ENCODE data around the gene SLC22A8. TPM values are rescaled to one million over a fixed set of nuclear protein-coding genes. Genes with fewer than 3 reads are reported as not detected.

Gene SLC22A8
- total and polyA plus RNA-seq, 2 donors (not counting 1 experiment from before 2014, with no cell fraction given): not detected

- TF ChIP-seq EZH2 (IDR thresholded peaks at IDR 0.05; ENCODE audit: low read length, missing control alignments) (no peak), CTCF (conservative IDR thresholded peaks at IDR 0.05 in 1 of 2, IDR thresholded peaks at IDR 0.05 in 1 of 2; ENCODE audit: low read depth in 1 of 2, low read length in 2 of 2) (no peak)
- Histone ChIP-seq H3K27me3 (ENCODE audit: control insufficient read depth, insufficient read depth, low read length) (no peaks in the 10 kb centered on the region), H3K27ac (ENCODE audit: insufficient read depth, low read length) (no peak overlapping the region), H3K36me3 (ENCODE audit: control insufficient read depth, insufficient read depth, low read length) (no peaks in the 10 kb centered on the region), H3K9ac (ENCODE audit: insufficient read depth, low read length) (no peak overlapping the region), H2AFZ (ENCODE audit: low read length) (no peak overlapping the region), H4K20me1 (ENCODE audit: control insufficient read depth, extremely low read depth, insufficient read depth, low read length) (no peaks in the 10 kb centered on the region), H3K9me3 (ENCODE audit: control insufficient read depth, insufficient read depth, low read depth, low read length) (no peaks in the 10 kb centered on the region), H3K4me2 (ENCODE audit: extremely low read depth, insufficient read depth, low read length) (no peak overlapping the region), H3K4me1 (ENCODE audit: control insufficient read depth, extremely low read depth, insufficient read depth, low read length) (no peaks in the 10 kb centered on the region), H3K4me3 (replicated peaks in 1 of 4; ENCODE audit: control extremely low read depth in 1 of 4, insufficient read depth in 1 of 4, low read depth in 3 of 4, low read length in 4 of 4) (no peak overlapping the region), H3K79me2 (ENCODE audit: control insufficient read depth, insufficient read depth, low read length) (no peaks in the 10 kb centered on the region)
- no peak for DNase-seq (ENCODE audit: low read depth in 2 of 2)
These were observed 6.8 kb upstream of the SLC22A8 start for GRCh38 chr11:63022441-63022840.

GRCh38 chr11:63020671-63021291 is 5.1 kb upstream of the SLC22A8 start:
- Histone ChIP-seq H3K9me3 (ENCODE audit: control insufficient read depth, insufficient read depth, low read depth, low read length) (no peaks in the 10 kb centered on the region), H3K79me2 (ENCODE audit: control insufficient read depth, insufficient read depth, low read length) (no peaks in the 10 kb centered on the region), H4K20me1 (ENCODE audit: control insufficient read depth, extremely low read depth, insufficient read depth, low read length) (no peaks in the 10 kb centered on the region), H3K9ac (ENCODE audit: insufficient read depth, low read length) (no peak overlapping the region), H3K4me3 (replicated peaks in 1 of 4; ENCODE audit: control extremely low read depth in 1 of 4, insufficient read depth in 1 of 4, low read depth in 3 of 4, low read length in 4 of 4) (no peak overlapping the region), H3K27me3 (ENCODE audit: control insufficient read depth, insufficient read depth, low read length) (no peaks in the 10 kb centered on the region), H3K4me1 (ENCODE audit: control insufficient read depth, extremely low read depth, insufficient read depth, low read length) (no peaks in the 10 kb centered on the region), H3K4me2 (ENCODE audit: extremely low read depth, insufficient read depth, low read length) (no peak overlapping the region), H2AFZ (ENCODE audit: low read length) (no peak overlapping the region), H3K27ac (ENCODE audit: insufficient read depth, low read length) (no peak overlapping the region), H3K36me3 (ENCODE audit: control insufficient read depth, insufficient read depth, low read length) (no peaks in the 10 kb centered on the region)
- DNase-seq (ENCODE audit: low read depth in 2 of 2): no peak
- TF ChIP-seq CTCF (conservative IDR thresholded peaks at IDR 0.05 in 1 of 2, IDR thresholded peaks at IDR 0.05 in 1 of 2; ENCODE audit: low read depth in 1 of 2, low read length in 2 of 2) (peak; percentile 14 to 35), EZH2 (IDR thresholded peaks at IDR 0.05; ENCODE audit: low read length, missing control alignments) (no peak)

- TF ChIP-seq CTCF (conservative IDR thresholded peaks at IDR 0.05 in 1 of 2, IDR thresholded peaks at IDR 0.05 in 1 of 2; ENCODE audit: low read depth in 1 of 2, low read length in 2 of 2) (no peak), EZH2 (IDR thresholded peaks at IDR 0.05; ENCODE audit: low read length, missing control alignments) (no peak)
- no peak overlapping the region for H3K9ac ChIP-seq (ENCODE audit: insufficient read depth, low read length)
- no peaks in the 10 kb centered on the region for H3K27me3 ChIP-seq (ENCODE audit: control insufficient read depth, insufficient read depth, low read length)
- H2AFZ ChIP-seq (ENCODE audit: low read length): no peak overlapping the region
- no peak overlapping the region for H3K4me3 ChIP-seq (replicated peaks in 1 of 4; ENCODE audit: control extremely low read depth in 1 of 4, insufficient read depth in 1 of 4, low read depth in 3 of 4, low read length in 4 of 4)
- no peaks in the 10 kb centered on the region for H4K20me1 ChIP-seq (ENCODE audit: control insufficient read depth, extremely low read depth, insufficient read depth, low read length)
- H3K27ac ChIP-seq (ENCODE audit: insufficient read depth, low read length): no peak overlapping the region
- no peaks in the 10 kb centered on the region for H3K36me3 ChIP-seq (ENCODE audit: control insufficient read depth, insufficient read depth, low read length)
- H3K4me2 ChIP-seq (ENCODE audit: extremely low read depth, insufficient read depth, low read length): no peak overlapping the region
- no peaks in the 10 kb centered on the region for H3K4me1 ChIP-seq (ENCODE audit: control insufficient read depth, extremely low read depth, insufficient read depth, low read length)
- no peaks in the 10 kb centered on the region for H3K79me2 ChIP-seq (ENCODE audit: control insufficient read depth, insufficient read depth, low read length)
- H3K9me3 ChIP-seq (ENCODE audit: control insufficient read depth, insufficient read depth, low read depth, low read length): no peaks in the 10 kb centered on the region
- no peak for DNase-seq (ENCODE audit: low read depth in 2 of 2)
These were observed 3.9 kb upstream of the SLC22A8 start for GRCh38 chr11:63019506-63019905.
